Activated B cell treated with CpG ODN at 0.5 μM for 24 hours (primary cell): ENCODE data around the gene THAP3. TPM values are rescaled to one million over a fixed set of nuclear protein-coding genes. Genes with fewer than 3 reads are reported as not detected.

Experiments
- ATAC-seq: fragments of 200-7000 bp; cut with Tn5 transposase; one replicate; pipeline ENCODE4 v1.10.0; 2021; ENCODE audit warnings: low read depth, mild to moderate bottlenecking, moderate library complexity
- CTCF ChIA-PET: fragments of 350-600 bp; sonication (Branson Sonifier 250); formaldehyde crosslinking; loops from one replicate; lab custom pipeline; 2021; ENCODE audit warnings: antibody characterized with exemption; lab: Charles Lee
- POLR2A ChIA-PET: fragments of 350-600 bp; sonication (Branson Sonifier 250); formaldehyde crosslinking; loops from one replicate; lab custom pipeline; 2021; ENCODE audit warnings: antibody characterized with exemption; lab: Charles Lee
- DNase-seq: peaks from one replicate; pipeline ENCODE4 v3.0.0; 2022
- H3K27ac Mint-ChIP-seq: one replicate; pipeline ENCODE4 v1.8.0; 2020; ENCODE audit warnings: mixed read lengths
- H3K27me3 Mint-ChIP-seq: one replicate; pipeline ENCODE4 v1.8.0; 2021; ENCODE audit warnings: mixed read lengths
- H3K36me3 Mint-ChIP-seq: one replicate; pipeline ENCODE4 v1.8.0; 2021; ENCODE audit warnings: low read depth, mixed read lengths
- H3K4me1 Mint-ChIP-seq: one replicate; pipeline ENCODE4 v1.8.0; 2021; ENCODE audit warnings: mixed read lengths
- H3K4me3 Mint-ChIP-seq: one replicate; pipeline ENCODE4 v1.8.0; 2020; ENCODE audit warnings: mild to moderate bottlenecking, mixed read lengths
- H3K9me3 Mint-ChIP-seq: one replicate; pipeline ENCODE4 v1.8.0; 2020; ENCODE audit warnings: mixed read lengths
- intact Hi-C: fragments of 100-400 bp; cut with micrococcal nuclease; formaldehyde crosslinking; loops from one replicate; pipeline ENCODE4 v1.15.1; 2024
- total RNA-seq: library from RNA; stranded (reverse); gene quantifications from 2 replicates; pipeline ENCODE4 v1.2.3, GENCODE V29; 2022
- TF ChIP-seq, protein P1 (sequence below): fragments of 200-600 bp; IDR thresholded peaks from one replicate; pipeline ENCODE4 v1.8.0; 2022; ENCODE audit warnings: antibody characterized with exemption, mild to moderate bottlenecking

THAP3 gene
- total RNA-seq, 1 donor from 2014 or later: 21.3 TPM

DNA sequence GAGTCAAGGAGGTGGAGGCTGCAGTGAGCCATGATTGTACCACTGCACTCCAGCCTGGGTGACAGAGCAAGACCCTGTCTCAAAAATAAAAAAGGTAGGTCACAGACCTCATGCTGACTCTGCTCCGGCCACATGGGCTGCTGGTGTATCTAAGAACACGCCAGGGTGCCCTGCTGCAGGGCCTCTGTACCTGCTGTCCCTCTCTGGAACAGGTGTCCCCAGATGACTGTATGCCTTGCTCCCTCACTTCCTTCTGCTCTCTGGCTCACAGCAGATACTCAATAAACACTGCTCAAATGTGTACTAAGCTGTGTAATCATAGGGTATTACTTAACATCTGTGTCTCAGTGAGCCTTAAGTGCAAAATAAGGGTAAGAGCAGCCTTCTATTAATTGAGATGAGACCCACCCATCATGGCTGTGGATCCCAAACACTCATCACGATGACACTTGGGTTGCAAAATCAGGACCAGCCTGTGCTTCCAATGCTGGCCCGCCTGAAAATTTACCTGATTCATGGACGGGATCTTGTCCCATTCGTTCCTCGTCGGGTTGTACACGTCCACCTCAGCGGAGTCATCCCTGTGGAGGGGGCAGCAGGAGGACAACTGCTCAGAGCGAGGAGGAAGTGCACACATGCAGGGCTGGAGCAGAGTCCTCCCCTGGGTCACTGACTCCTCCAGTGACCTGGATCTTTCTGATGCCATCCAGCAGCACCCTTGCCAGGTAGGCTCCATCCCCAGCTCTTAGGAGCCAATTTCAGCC is 29.5 kb upstream of the THAP3 start:
- H3K36me3 Mint-ChIP-seq: peaks cover 61% of the 10 kb centered on the region
- intact Hi-C loops: no loop called here
- CTCF ChIA-PET: no interaction called here

DNA sequence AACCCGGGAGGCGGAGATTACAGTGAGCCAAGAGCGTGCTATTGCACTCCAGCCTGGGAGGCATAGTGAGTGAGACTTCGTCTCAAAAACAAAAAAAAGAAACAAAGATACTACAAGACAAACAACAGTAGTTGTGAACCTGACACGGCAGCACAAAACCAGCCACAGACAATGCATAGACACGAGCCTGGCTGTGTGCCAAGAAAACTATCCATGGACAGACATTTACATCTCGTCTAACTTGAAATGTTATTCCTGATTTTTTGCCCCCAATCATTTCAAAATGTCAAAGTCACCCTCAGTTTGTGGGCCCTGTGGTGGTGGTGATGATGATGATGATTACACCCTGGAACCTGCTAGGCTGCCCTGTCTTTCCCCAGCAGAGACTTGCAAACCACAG is 28.3 kb upstream of the THAP3 start:
- intact Hi-C loops: no loop called here
- Mint-ChIP-seq H3K27me3 (no peaks in the 10 kb centered on the region), H3K36me3 (peaks cover 55% of the 10 kb centered on the region), H3K9me3 (no peaks in the 10 kb centered on the region), H3K4me3 (no peak overlapping the region), H3K4me1 (peaks cover 30% of the 10 kb centered on the region), H3K27ac (no peak overlapping the region)
- ATAC-seq (no peak), DNase-seq (no peak)
- CTCF ChIA-PET: no interaction called here
- POLR2A ChIA-PET: no interaction called here
- TF ChIP-seq, protein P1, sequence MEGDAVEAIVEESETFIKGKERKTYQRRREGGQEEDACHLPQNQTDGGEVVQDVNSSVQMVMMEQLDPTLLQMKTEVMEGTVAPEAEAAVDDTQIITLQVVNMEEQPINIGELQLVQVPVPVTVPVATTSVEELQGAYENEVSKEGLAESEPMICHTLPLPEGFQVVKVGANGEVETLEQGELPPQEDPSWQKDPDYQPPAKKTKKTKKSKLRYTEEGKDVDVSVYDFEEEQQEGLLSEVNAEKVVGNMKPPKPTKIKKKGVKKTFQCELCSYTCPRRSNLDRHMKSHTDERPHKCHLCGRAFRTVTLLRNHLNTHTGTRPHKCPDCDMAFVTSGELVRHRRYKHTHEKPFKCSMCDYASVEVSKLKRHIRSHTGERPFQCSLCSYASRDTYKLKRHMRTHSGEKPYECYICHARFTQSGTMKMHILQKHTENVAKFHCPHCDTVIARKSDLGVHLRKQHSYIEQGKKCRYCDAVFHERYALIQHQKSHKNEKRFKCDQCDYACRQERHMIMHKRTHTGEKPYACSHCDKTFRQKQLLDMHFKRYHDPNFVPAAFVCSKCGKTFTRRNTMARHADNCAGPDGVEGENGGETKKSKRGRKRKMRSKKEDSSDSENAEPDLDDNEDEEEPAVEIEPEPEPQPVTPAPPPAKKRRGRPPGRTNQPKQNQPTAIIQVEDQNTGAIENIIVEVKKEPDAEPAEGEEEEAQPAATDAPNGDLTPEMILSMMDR: no peak

More for the DNA sequence above, 29.5 kb upstream of the THAP3 start:
- no peak overlapping the region for H3K4me3 Mint-ChIP-seq
- no peak for ATAC-seq
- POLR2A ChIA-PET: no interaction called here
- H3K27me3 Mint-ChIP-seq: no peaks in the 10 kb centered on the region
- no peak overlapping the region for H3K27ac Mint-ChIP-seq
- H3K9me3 Mint-ChIP-seq: no peaks in the 10 kb centered on the region
- TF ChIP-seq, protein P1: no peak
- no peak for DNase-seq
- peaks cover 25% of the 10 kb centered on the region for H3K4me1 Mint-ChIP-seq

DNA sequence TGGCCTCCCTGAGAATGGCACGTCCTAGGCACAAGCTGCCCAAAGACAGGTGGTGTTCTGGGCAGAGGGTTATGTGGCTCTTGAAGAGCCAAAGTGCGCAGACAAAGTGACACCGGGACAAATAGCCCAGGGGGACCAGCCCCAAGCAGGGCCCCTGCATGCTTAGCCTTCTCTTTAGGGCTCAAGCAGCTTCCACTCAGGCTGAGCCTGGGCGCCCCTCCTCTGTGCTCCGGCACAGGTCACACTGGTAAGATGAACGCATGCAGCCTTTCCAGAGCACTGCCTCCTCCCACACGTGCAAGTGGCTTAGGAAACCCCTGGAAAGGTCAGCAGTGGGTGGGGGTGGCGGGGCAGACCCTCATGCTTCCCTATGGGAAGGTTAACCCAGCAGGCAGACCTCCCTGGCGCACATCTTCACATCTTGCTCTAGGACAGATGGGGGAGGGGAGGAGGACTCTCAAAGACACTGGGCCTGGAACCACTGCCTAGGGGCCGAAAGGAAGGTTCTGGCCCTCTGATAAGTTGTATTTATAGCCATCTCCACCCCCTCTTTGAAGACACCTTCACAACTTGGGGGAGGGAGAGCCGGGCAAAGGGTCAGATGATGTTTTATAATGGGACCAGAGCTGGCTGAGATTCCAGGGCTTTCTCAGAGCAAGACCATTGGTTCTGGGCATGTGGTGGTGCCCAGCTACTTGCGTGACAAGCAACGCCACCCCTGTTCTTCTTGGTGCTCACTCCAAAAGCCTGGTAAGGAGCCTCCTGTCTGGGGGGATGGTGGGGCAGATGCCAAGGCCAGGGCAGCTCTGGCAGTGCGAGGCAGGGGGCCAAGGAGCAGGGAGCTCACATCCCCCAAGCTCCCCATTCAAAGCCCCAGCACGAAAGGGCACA is 27.5 kb upstream of the THAP3 start:
- intact Hi-C loops: no loop called here
- no peak for ATAC-seq
- Mint-ChIP-seq H3K27me3 (no peaks in the 10 kb centered on the region), H3K4me3 (no peak overlapping the region), H3K27ac (no peak overlapping the region), H3K9me3 (no peaks in the 10 kb centered on the region), H3K36me3 (peaks cover 55% of the 10 kb centered on the region), H3K4me1 (peaks cover 32% of the 10 kb centered on the region)
- ChIA-PET POLR2A (interaction anchor here (8.1 kb wide), 1 partner anchor 16 kb away, joined by 94 read pairs; the partner anchor contains the start of gene ZBTB48), CTCF (no interaction called here)
- TF ChIP-seq, protein P1: no peak
- no peak for DNase-seq

DNA sequence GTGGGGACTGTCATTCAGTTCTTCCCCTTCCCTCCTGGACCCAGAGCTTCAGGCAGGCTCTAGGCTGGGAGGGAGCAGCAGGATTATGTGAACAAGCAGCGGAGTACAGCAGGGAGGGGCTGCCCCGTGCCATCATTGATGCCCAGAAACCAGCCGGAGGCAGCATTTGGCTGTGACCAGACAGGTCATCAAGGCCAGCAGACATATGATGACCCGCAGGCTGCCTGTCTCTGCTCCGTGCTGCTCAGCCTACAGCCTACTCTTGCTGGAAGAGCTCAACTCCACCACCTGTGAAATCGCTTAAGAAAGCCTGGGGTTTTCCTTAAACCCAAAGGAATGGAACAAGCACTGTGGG is 26.9 kb upstream of the THAP3 start:
- peaks cover 32% of the 10 kb centered on the region for H3K4me1 Mint-ChIP-seq
- TF ChIP-seq, protein P1: no peak

More for the DNA sequence above, 26.9 kb upstream of the THAP3 start:
- Mint-ChIP-seq H3K36me3 (peaks cover 54% of the 10 kb centered on the region), H3K4me3 (no peak overlapping the region), H3K27ac (no peak overlapping the region), H3K9me3 (no peaks in the 10 kb centered on the region), H3K27me3 (no peaks in the 10 kb centered on the region)
- intact Hi-C loops: loop anchor here (2.0 kb wide), 1 partner anchor 15 kb away; the partner anchor contains the start of gene PHF13
- ChIA-PET POLR2A (interaction anchor here (8.1 kb wide), 1 partner anchor 16 kb away, joined by 94 read pairs; the partner anchor contains the start of gene ZBTB48), CTCF (no interaction called here)
- ATAC-seq (no peak), DNase-seq (no peak)
